ENCODE data around the gene SH3PXD2A.
A peak's percentile ranks its signal among the peaks of the same experiment; 100 is the strongest.

Gene SH3PXD2A

GRCh38 chr10:103660364-103661197, 194.8 kb downstream of the SH3PXD2A start:
- peak; percentile 26 to 52 for DNase-seq

DNA sequence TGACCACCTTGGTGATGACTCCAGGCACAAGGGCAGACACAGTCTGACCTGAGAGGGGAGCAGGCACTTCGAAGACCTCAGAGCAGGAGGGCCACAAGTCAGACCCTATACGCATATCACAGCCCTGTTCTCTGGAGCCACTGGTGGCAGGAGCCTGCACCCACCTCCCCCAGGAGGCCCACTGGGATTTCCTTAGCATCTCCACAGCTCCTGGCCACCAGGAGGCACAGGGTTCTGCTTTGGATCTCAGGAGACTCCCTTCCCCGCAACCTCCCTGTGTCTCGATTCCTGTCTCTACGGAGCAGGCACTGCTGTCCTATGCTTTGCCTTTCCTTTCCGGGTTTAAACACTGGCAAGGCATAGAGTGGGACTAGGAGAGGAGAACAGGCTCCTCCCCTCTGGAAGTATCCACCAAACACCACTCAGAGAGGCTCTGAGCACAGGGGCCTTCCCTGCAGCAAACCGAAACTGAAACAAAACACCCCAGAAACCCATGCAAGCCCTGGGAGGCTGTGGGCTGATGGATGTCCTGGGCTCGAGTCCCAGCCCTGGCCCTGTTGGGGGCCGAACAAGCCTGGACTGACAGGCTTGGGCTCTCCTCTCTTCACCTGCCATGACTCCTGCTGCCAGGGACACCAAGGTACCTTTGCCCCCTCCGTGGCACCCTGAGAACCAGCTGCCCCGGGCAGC, 195.6 kb downstream of the SH3PXD2A start:
- peak; percentile 50 to 86 for DNase-seq

GRCh38 chr10:103658049-103658577, 197.3 kb downstream of the SH3PXD2A start:
- no peak for DNase-seq

DNA sequence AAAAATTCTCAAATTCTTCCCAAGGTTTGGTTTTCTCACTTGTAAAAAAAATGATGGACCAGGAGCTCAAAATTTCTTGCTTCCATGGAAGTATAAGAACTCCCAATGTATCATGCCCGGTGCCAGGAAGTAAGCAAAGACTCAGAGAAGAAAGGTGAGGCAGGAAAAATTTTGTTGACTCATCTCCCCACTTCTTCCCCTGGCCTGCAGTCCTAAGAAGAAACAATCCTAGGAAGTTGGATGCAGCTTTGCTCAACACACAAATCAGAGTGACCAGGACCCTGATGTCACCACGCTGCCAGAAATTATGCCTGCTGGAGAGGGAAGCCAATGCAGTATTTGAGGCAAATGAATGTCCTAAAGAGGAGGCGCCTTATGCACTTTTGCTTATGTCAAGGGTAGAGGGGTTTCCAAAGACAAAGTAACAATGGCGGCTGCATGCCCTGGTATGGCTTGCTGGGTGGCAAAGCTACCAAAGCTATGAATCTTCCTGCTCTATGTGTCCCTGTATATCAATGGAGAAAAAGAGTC, 198.2 kb downstream of the SH3PXD2A start:
- DNase-seq = no peak

DNA sequence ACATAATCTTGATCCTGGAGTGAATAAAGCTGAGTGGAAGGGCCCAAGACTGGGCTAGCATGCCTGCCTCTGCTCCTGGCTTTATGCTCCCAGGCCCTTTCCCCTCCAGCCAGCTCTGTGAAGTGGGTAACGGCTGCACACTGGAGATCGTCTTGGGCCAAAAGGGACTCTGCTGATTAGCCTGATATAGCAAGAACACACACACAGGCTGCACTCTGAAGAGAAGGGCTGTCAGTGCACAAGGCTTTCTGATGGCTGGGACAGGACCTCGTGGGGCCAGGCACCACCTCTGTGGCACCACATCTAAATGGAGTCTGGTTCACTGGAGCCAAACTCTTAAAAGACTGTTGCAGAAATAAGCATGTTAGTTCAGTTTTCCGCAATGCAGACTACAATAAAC, 200.5 kb downstream of the SH3PXD2A start:
- DNase-seq = no peak

DNA sequence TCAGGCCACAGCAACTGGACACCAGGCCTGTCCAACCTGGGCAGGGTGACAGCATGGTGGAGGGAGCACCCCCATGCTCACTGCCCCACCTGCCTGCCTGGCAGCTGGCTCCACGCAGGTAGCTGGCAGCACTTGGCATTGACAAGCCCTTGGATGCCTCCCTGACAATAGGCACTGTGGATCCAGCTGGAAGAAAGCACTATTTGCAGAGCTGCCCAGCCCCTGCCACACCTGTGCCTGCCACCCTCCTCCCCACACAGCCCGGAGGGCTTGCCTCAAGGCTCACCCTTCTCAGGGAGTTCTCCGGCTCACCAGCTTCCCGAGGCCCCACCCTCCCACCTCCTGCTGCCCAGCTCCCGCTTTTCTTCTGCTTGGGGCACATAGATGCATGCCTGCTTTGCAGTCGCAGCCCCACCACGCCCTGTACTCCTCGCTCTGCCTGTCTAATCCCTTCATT, 201.8 kb downstream of the SH3PXD2A start:
- DNase-seq = no peak

DNA sequence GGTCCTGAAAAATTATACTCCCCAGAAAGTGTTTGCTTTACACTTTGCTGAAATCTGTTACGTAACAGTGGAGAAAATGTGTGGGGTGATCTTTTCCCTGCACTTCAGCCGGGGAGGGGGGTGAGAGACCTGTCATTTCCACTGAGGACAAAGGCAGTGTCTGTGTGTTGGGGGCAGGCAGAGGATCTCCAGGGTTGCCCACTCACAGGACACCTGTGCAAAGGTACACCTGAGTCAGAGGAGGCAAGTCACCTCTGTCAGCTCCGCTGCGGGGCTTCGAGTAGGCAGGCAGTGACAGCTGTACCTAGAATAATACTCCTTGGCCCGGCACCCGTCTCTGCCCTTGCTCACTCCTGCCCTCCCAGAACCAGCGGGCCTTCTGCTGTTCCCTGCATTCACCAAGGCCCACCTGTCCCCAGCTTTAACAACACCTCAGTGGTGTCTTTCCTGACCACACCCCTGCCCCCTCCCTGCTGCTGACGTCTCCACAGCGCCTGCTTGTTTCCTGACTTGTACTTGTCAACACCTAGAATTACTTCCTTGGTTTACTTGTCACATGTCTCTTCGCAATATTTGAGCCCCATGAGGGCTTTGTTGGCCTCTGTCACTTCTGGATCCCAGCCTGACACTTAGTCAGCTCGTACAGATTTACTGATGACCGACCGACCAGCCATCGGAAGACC, 202.6 kb downstream of the SH3PXD2A start:
- no peak for DNase-seq

DNA sequence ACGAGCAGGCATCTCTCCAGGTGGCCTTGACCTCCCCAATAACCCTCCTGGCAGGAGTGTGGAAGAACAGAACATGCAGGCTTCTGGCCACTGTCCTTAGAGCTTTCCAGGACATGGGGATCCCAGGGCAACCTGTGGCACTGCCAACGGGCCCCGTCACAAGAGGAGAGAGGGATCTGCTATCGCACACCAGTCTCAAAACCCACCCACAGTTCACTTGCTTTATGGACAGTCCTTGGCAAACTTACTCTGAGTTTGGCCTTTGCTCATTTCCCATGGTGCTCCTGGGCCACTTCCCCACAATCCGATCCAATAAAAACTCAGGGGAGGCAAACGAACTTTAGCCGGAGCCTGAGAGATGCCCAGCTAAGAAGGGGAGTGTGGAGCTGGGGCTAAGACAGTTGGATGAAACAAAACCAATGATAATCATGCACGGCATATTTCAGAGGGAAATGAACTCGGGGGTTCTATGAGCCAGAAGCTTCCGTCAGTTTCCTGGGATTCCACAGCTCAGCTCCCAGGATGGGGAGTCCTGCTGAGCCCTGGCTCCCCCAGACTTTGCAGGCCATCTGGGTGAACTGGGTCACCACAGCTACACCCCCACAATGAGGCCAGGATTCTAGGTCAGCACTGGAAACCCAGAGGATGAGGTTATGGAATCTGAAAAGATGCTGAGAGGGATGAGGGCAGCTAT, 203.4 kb downstream of the SH3PXD2A start:
- DNase-seq = no peak

GRCh38 chr10:103651333-103651732, 204.0 kb downstream of the SH3PXD2A start:
- no peak for DNase-seq

DNA sequence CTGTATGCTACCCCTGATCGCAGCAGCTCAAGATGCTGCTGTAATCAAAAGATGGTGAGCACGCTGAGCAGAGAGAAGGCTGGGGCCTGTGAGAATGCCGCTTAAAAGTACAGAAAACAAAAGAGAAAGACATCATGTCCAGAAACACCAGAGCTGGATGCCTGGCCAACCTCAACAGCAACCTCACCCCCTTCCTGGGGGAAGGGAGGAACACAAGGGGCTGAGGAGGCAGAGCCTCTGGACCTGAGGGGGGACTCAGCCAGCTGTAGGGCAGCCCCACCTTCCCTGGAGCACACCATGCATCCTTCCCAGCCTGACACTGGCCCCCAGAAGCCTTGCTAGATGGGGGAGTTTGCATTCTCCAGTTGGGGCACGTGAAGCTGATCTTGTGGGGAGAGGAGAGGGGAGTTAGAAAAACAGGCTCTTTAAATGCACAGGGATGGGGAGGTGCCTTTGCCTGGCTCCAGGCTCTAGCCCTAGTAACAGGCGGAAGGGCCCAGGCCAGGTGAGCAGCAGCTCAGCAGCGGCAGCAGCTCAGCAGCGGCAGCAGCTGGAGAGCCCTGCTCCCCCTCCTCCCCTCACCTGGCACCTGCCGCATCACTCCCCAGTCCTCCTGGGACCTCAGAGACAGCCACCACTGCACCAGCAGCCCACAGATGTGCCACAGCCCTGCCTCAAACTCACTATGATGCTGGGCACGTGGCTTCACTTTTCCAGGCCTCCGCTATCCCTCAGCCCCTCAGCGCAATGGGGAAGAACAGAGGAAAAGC, 205.5 kb downstream of the SH3PXD2A start:
- no peak for DNase-seq

DNA sequence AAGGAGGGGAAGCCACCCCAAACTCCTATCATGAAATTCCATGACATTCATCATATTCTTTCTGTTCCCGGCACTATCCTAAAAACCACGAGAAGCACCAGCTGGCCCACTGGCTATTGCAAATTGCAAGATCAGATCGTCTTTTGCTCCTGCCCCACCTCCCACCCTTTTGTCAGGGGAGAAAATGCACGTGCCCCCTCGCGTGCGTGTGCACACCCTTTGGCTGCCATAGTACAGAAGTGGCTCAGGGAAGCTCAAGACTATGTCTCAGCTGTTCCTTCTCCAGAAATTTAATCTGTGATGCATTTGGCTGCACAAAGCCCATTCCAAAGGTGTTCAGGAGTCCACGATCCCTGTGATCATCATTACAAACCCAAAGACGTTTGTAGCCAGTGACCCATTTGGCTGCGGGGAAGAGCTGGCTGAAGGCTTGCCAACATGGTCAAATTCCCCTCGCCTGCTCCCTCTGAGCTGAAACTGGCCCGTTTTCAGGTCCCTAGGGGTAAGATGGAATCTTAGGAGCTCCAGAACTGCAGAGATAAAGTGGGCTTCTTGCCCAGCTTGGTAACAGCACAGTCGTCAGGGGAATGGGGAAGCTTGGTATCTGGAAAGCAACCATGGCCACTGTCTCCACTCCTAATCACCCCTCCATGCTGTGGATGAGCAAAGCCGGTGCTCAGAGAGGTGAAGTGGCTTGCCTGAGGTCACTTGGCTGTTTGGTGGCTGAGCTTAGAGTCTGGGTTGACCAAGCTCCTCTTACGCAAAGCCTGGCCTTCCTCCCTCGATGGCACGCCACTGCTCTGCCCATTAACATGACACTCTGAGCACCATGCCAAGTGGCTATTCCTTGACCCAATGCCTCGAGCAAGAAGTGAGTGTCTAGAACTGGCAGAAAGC, 206.5 kb downstream of the SH3PXD2A start:
- DNase-seq = no peak

- DNase-seq = no peak
These were observed 207.1 kb downstream of the SH3PXD2A start for GRCh38 chr10:103648251-103648635.

- no peak for DNase-seq
These were observed 209.1 kb downstream of the SH3PXD2A start for GRCh38 chr10:103646304-103646703.

- DNase-seq = peak; percentile 46 to 93
These were observed 210.0 kb downstream of the SH3PXD2A start for GRCh38 chr10:103645141-103646054.

DNA sequence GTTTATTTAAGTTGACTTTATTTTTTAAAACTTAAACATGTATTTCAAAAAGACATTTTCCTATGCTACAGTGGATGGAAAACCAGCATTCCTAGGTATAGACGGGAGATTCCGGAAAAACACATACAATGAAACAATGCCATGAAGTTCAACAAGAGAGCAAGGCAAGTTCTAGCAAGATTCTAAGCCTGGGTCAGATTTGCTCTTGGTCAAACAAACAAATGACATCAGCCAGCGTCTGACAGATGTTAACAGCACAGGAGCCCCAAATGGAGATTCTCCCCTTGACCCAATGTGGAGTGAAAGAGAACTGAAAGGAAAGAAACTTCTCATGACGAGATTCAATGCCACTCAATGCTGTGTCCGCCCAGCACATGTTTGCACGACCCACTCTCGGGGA, 212.0 kb downstream of the SH3PXD2A start:
- DNase-seq = no peak

GRCh38 chr10:103641326-103641725, 214.1 kb downstream of the SH3PXD2A start:
- no peak for DNase-seq

GRCh38 chr10:103640436-103641181, 214.8 kb downstream of the SH3PXD2A start:
- no peak for DNase-seq

- DNase-seq = no peak
These were observed 216.4 kb downstream of the SH3PXD2A start for GRCh38 chr10:103638948-103639347.
